ENCODE measurements around the gene DEFB127.
"Not testable (repeated sequence)": the region's sequence is repeated elsewhere in the genome, so short reads cannot be mapped to it uniquely, and the experiment has no call there.

Gene DEFB127, protein sequence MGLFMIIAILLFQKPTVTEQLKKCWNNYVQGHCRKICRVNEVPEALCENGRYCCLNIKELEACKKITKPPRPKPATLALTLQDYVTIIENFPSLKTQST

GRCh38 chr20:157154-157553 is at the start of gene DEFB127:
DEFB127 (plus strand) TSS chr20:157454; CDS start chr20:157545, 91 bp downstream.
- DNase-seq, result no peak
- TF ChIP-seq POLR2A (IDR thresholded peaks at IDR 0.05; ENCODE audit: low read length) (no peak), GATA1 (IDR thresholded peaks at IDR 0.05; ENCODE audit: low read depth, low read length) (no peak)

DNA sequence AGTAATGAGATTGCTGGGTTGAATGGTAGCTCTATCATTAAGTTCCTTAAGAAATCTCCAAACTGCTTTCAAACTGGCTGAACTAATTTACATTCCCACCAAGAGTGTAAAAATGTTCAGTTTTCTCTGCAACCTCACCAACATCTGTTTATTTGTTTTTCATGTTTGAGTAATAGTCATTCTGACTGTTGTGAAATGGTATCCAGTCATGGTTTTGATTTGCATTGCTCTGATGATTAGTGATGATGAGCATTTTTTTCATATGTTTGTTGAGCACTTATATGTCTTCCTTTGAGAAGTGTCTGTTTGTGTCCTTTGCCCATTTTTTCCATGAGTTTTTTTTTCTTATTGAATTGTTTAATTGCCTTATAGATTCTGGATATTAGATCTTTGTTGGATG is 44.9 kb upstream of the DEFB127 start:
- TF ChIP-seq POLR2A (IDR thresholded peaks at IDR 0.05; ENCODE audit: low read length) (no peak), GATA1 (IDR thresholded peaks at IDR 0.05; ENCODE audit: low read depth, low read length) (no peak)
- DNase-seq, result no peak

GRCh38 chr20:117518-117917 is 39.7 kb upstream of the DEFB127 start:
- no peak for TF ChIP-seq POLR2A (IDR thresholded peaks at IDR 0.05; ENCODE audit: low read length)
- TF ChIP-seq GATA1 (IDR thresholded peaks at IDR 0.05; ENCODE audit: low read depth, low read length), result no peak
- no peak for DNase-seq

DNA sequence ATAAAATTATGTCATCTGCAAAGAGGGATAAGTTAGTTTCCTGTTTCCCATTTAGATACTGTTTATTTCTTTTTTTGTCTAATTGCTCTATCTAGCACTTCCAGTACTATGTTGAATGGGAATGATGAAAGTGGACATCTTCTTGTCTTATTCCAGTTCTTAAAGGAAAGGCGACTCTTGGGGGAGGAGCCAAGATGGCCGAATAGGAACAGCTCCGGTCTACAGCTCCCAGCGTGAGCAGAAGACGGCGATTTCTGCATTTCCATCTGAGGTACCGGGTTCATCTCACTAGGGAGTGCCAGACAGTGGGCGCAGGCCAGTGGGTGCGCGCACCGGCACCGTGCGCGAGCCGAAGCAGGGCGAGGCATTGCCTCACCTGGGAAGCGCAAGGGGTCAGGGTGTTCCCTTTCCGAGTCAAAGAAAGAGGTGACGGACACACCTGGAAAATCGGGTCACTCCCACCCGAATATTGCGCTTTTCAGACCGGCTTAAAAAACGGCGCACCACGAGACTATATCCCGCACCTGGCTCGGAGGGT is 27.4 kb upstream of the DEFB127 start:
- DNase-seq, result not testable (repeated sequence)

GRCh38 chr20:137668-138490 is 19.4 kb upstream of the DEFB127 start:
- no peak for TF ChIP-seq POLR2A (IDR thresholded peaks at IDR 0.05; ENCODE audit: low read length)
- TF ChIP-seq GATA1 (IDR thresholded peaks at IDR 0.05; ENCODE audit: low read depth, low read length), result no peak
- peak; percentile 24 to 43 for DNase-seq

GRCh38 chr20:142290-142689 is 15.0 kb upstream of the DEFB127 start, which contains the start of gene DEFB126:
DEFB126 (plus strand) TSS chr20:142590; CDS start chr20:142629, 39 bp downstream.
- DNase-seq, result no peak
- TF ChIP-seq POLR2A (IDR thresholded peaks at IDR 0.05; ENCODE audit: low read length) (no peak), GATA1 (IDR thresholded peaks at IDR 0.05; ENCODE audit: low read depth, low read length) (no peak)

DNA sequence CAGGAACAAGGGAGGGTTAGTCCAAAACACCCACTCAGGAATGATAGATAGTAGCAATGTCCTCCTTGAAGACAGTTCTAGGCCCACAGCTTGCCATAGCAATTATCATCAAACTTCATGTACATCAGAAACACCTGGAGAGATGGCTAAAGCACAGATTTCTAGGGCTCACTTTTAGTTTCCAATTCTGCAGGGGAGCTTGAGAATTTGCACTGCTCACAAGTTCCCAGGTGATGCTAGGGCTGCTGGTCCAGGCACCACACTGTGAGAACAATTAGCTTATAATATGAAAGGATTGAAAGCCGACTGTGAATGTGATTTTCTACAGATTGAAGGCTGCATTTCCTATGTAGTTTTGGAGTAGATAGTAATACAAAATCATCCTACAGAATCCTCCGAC is 11.4 kb upstream of the DEFB127 start:
- TF ChIP-seq GATA1 (IDR thresholded peaks at IDR 0.05; ENCODE audit: low read depth, low read length) (no peak), POLR2A (IDR thresholded peaks at IDR 0.05; ENCODE audit: low read length) (no peak)
- DNase-seq, result no peak

- TF ChIP-seq POLR2A (IDR thresholded peaks at IDR 0.05; ENCODE audit: low read length), result no peak
- no peak for TF ChIP-seq GATA1 (IDR thresholded peaks at IDR 0.05; ENCODE audit: low read depth, low read length)
- no peak for DNase-seq
These were observed 5.1 kb upstream of the DEFB127 start for GRCh38 chr20:152131-152530.

DNA sequence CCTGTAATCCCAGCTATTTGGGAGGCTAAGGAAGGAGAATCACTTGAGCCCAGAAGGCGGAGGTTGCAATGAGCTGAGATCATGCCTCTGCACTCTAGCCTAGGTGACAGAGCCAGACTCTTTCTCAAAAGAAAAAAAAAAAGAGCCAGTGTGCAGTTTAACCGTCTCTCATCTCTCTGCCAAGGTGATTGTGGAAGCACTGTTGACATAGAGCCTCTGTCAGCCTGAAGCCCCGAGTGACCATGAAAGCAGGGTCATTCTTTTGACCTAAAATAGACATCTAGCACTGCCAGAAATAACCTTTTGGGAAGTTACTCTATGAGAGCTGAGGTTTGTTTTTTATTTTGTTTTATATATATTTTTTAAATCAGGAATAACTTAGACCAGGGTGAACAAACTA is 7.4 kb downstream of the DEFB127 start:
- no peak for DNase-seq
- TF ChIP-seq GATA1 (IDR thresholded peaks at IDR 0.05; ENCODE audit: low read depth, low read length) (no peak), POLR2A (IDR thresholded peaks at IDR 0.05; ENCODE audit: low read length) (no peak)

DNA sequence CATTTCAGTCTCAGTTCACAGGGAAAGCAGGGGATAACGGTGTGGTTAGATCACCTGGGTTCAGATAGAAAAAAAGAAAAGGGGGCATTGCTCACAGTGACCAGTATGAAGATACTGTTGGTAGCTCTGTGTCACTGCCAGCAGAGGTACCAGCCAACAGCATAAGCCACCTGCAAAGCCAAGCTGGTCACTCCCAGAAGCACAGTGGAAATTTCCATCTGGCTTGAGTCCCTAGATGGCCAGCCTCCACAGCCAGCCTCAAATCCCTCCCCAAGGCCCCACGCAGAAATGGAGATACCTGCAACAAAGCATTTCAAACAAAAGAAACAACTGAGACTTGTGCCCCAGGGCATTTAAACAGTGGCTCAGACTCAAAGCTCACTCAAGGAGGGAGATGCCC is 11.6 kb downstream of the DEFB127 start:
- no peak for DNase-seq
- TF ChIP-seq GATA1 (IDR thresholded peaks at IDR 0.05; ENCODE audit: low read depth, low read length) (no peak), POLR2A (IDR thresholded peaks at IDR 0.05; ENCODE audit: low read length) (no peak)

- DNase-seq, result no peak
- TF ChIP-seq GATA1 (IDR thresholded peaks at IDR 0.05; ENCODE audit: low read depth, low read length) (no peak), POLR2A (IDR thresholded peaks at IDR 0.05; ENCODE audit: low read length) (no peak)
These were observed 27.0 kb downstream of the DEFB127 start for GRCh38 chr20:184288-184687.

DNA sequence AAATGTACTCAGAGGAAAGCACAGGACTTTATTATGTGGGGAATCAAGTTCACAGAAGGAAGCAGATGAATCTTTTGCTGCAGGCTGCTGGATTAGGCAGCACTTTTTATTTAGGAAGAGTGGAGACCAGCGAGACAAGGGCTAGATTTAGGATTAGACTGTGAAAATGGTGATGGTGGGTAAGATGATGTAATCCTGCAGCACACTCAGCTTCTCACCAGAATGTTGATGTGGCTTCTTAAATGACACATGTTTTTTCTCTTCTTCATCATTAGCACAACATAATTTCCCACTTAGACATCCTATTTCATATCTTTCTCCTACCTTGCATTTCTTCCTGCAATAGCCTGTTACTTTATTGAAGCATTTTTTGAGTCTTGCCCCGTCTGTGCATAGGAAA is 30.5 kb downstream of the DEFB127 start:
- no peak for DNase-seq
- TF ChIP-seq POLR2A (IDR thresholded peaks at IDR 0.05; ENCODE audit: low read length), result no peak
- TF ChIP-seq GATA1 (IDR thresholded peaks at IDR 0.05; ENCODE audit: low read depth, low read length), result no peak

DNA sequence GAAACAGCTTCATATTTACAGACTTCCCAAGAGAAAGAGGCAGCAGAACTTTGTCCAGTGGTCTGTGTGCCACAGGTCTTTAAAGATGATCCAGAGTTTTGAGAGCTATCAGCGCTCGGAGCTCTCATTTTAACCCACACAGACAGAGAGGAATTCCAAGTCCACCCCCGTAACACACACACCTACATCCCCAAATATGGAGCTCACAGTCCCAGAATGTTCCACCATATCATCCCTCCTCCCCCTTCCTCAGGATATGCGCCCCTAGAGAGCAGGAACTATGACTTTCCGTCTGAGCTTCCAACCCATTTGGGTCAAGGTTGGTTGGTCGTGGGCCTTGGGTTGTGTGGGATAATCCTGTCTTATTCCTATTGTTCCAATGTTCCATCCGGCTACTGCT is 32.4 kb downstream of the DEFB127 start, which contains the start of gene DEFB128:
Gene DEFB128, minus strand, starts transcription at position 101 of the 400 bp plus-strand sequence. Its CDS starts 88 bp downstream, at position 13.
- TF ChIP-seq GATA1 (IDR thresholded peaks at IDR 0.05; ENCODE audit: low read depth, low read length) (no peak), POLR2A (IDR thresholded peaks at IDR 0.05; ENCODE audit: low read length) (no peak)
- DNase-seq, result no peak

DNA sequence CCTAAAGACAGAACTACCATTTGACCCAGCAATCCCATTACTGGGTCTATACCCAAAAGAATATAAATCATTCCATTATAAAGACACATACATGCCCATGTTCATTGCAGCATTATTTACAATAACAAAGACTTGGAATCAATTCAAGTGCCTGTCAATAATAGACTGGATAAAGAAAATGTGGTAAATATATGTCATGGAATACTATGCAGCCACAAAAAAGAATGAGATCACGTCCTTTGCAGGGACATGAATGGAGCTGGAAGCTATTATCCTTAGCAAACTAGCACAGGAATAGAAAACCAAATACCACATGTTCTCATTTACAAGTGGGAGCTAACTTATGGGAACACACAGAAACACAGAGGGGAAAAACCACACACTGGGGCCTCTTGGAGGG is 41.0 kb downstream of the DEFB127 start:
- no peak for DNase-seq
- TF ChIP-seq POLR2A (IDR thresholded peaks at IDR 0.05; ENCODE audit: low read length) (no peak), GATA1 (IDR thresholded peaks at IDR 0.05; ENCODE audit: low read depth, low read length) (no peak)

- DNase-seq, result no peak
- TF ChIP-seq POLR2A (IDR thresholded peaks at IDR 0.05; ENCODE audit: low read length), result no peak
These were observed 42.7 kb downstream of the DEFB127 start for GRCh38 chr20:199996-200395.

DNA sequence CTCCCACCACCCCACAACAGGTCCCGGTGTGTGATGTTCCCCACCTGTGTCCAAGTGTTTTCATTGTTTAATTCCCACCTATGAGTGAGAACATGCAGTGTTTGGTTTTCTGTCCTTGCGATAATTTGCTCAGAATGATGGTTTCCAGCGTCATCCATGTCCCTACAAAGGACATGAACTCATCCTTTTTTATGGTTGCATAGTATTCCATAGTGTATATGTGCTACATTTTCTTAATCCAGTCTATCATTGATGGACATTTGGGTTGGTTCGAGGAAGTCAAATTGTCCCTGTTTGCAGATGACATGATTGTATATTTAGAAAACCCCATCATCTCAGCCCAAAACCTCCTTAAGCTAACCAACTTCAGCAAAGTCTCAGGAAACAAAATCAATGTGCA is 46.4 kb downstream of the DEFB127 start:
- not testable (repeated sequence) for DNase-seq

Measured in erythroblast (primary cell).